Measurements from ENCODE around the gene MAML3. TPM values are rescaled to one million over a fixed set of nuclear protein-coding genes. Genes with fewer than 3 reads are reported as not detected.
A peak's percentile ranks its signal among the peaks of the same experiment; 100 is the strongest.

The MAML3 gene
- total and polyA plus RNA-seq, 2 of the 13 experiments (the other 11 are each of a cell fraction or from before 2014, with no cell fraction given) = 0.05 to 0.13 TPM

- TF ChIP-seq HOXA9 (CRISPR knock-in tag; IDR thresholded peaks at IDR 0.05; ENCODE audit: borderline replicate concordance) (no peak), FUBP1 (CRISPR knock-in tag; IDR thresholded peaks at IDR 0.05; ENCODE audit: borderline replicate concordance) (no peak), CHD2 (IDR thresholded peaks at IDR 0.05; ENCODE audit: low read depth, low read length) (no peak), SAP130 (CRISPR knock-in tag; IDR thresholded peaks at IDR 0.05; ENCODE audit: low read depth) (0 out of 2 replicates have a peak, but pooled peaks have one; percentile 15), ZBTB7A (CRISPR knock-in tag; IDR thresholded peaks at IDR 0.05) (no peak), HIC2 (CRISPR knock-in tag; IDR thresholded peaks at IDR 0.05; ENCODE audit: low read depth) (no peak), PAXIP1 (CRISPR knock-in tag; conservative IDR thresholded peaks at IDR 0.05) (peak; percentile 46; the same call in 1 of the 2 replicates), ZNF407 (CRISPR knock-in tag; IDR thresholded peaks at IDR 0.05; ENCODE audit: not compliant biosample characterization) (no peak), CBX1 (IDR thresholded peaks at IDR 0.05; ENCODE audit: low read depth) (no peak), TEF (CRISPR knock-in tag; IDR thresholded peaks at IDR 0.05) (no peak), GFI1 (CRISPR knock-in tag; IDR thresholded peaks at IDR 0.05; ENCODE audit: borderline replicate concordance) (0 out of 2 replicates have a peak, but pooled peaks have one; percentile 23), CAMTA2 (CRISPR knock-in tag; IDR thresholded peaks at IDR 0.05; ENCODE audit: borderline replicate concordance) (no peak), ZMYM2 (CRISPR knock-in tag; IDR thresholded peaks at IDR 0.05) (no peak)
These were observed 269.5 kb downstream of the MAML3 start (continued) for GRCh38 chr4:139884438-139884837.

Data from HepG2 (cell line).